Measurements from ENCODE around the gene CSPG4.
"Not testable (repeated sequence)": the region's sequence is repeated elsewhere in the genome, so short reads cannot be mapped to it uniquely, and the experiment has no call there.

Gene CSPG4

DNA sequence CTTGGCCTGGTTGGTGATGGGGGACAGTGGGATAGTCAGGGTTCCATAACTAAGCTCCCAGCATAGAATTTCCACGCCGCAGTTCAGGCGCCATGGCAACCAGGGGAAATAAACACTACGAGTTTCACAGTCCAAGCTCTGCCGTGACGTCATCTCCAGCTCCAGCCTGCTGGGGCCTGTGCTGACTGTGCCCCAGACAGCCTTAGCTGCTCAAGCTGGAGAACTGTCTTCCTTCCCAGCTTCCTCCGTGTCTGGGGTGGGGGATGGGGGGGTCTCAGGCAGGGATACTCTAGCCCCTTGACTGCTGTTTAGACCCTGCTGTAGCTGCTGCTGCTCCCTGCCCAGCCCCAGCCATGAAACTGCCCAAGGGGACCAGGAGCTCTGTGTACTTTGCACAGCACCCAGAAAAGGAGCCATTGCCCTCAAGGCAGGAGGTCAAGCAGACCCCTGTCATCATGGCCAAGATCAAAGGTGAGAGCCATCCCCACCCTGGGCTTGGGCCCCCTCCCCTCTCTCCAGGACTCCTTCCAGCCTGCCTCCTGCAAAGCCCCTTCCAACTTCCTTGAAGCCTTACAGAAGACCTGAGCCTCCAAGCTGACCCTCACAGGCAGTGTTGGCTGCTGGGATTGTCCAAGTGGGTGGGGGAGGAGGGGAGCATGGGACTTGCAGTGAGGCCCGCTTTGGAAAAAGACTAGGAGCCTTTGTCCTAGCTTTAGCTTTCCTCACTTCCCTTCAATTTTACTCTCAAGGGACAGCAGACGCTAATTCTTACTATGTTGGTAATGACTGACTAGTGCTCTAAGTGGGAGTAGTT, 11.4 kb upstream of the CSPG4 start:
- peak; percentile 24 for DNase-seq

DNA sequence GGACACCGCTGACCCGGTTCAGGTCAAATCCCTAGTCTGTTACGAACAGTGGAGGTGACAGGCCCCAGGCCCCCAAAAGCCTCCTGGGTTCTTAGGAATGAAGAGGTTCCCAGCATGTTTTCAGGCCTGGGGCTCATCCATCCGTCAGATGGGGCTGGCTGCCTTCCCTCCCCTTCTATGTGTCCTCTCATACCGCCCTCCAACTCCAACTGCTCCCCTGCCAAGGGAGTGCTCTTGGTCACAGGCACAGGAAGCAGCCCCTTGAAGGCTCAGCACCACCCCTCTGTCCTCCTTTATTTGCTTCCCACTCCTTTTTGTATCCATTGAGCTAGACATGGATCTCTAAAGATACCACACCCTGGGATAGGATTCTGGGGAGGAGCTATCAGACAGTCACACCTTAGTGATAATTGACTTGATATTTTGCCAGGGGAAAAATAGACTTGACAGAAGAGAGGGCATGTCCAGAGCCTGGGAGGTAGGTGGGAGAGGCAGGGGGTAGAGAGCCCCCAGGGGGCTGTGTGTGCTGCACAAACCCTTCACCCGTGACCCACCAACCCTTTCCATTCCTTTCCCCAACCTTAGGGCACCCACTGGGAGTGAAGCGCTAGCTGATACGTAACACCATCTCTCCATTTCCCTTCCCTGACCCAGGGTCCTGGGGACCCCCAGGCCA, 10.7 kb upstream of the CSPG4 start:
- no peak for DNase-seq

DNA sequence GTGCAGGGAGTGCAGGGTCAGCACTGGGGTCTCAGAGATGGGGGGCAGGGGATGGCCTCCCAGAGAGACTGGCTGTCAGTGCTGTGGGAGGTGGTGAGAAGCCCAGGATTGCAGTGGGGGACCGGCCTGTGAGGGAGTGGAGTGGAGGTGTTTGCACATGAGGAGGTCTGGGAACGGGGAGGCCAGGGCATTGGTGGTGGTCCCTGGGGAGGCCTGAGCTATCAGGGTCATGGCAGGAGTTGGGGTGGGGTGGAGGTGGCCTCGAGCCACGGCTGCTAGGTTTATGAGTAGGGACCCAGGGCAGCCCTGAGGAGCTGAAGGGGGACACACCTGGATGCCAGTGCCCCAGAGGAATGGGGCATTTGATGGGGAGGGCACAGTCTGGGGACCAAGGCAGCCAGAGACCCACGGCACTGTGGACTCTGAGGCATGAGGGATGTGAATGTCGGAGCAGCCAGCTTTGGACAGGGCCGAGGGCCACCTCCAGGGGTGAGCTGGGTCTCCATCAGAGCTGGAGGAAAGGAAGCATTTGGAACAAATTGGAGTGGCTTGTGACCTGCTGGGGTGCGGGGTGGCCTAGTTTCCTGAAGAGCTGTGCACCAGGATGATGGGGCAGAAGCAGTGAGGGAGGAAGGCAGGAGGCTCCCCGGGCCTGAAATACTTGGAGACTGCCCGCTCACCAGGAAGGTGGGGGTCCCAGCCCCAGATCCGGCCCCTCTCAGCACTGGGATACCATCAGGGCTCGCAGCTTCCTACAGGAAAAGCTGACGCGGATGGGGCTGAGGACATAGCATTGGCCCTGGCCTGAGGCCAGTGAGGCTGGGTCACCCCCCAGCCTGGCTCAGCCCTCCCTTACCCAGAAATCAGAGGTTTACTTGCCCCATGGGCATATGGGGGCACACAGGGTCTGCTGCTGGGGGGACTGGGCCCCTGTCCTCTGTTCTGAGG, 9.5 kb upstream of the CSPG4 start:
- DNase-seq, result no peak

DNA sequence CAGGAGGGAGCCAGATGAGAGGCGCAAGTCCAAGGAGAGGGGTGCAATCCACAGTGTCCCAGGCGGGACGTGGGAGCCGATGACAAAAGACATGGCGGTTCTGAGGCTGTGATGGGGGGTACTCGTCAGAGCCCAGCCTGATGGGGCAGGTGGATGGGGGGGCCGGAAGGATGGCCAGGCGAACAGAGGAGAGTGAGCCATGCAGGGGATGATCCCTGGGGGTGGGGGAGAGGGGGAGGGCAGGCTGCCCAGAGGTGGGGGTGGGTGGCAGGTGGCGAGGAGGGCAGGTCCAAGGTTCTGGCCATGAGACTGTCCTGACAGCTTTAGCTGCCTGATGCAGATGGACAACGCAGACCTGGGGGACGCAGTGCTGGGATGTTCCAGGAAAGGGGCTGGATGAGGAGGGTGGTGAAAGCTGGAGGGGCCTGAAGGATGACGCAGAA, 8.9 kb upstream of the CSPG4 start:
- no peak for DNase-seq

DNA sequence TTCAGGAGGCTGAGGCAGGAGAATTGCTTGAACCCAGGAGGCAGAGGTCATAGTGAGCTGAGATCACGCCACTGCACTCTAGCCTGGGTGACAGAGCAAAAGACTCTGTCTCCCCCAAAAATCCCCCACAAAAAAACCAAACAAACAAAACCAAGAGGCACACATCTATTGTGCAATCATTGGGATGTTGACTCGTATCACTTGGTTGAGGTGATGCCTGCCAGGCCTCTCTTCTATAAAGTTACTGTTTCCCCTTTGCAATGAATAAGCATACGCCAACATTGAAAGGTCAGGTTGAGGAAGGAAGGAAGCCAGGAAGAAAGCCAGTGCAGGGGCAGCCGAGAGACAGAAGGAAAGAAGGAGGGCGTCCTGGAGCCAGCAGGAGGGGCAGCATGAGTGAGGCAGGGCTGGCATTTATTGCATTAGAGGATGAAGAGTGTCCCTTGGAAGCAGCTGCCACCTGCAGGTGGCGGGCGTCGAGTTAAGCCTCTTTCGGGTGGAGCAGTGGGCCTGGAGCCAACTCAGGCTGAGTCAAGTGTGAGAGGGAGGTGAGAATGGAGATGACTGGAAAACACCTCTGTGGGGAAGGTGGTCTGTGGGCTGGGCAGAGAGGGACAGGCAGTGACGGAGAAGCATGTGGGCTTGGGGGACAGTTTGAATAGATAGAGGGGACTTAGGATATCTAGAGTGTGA, 8.3 kb upstream of the CSPG4 start:
- peak; percentile 35 for DNase-seq

DNA sequence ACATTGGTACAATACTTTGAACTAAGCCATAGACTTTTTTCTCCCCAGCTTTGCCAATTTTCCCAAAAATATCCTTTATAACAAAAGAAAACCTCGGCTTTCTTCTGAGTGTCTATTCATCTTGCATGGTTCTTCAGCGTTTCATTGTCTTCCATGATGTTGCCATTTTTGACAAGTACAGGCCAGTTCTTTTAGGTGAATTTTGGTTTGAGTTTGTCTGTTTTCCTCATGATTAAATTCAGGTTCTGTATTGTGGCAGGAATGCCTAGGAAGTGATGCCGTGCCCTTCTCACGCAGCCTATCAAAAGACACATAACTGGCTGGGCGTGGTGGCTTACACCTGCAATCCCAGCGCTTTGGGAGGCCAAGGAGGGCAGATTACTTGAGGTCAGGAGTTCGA, 7.6 kb upstream of the CSPG4 start:
- no peak for DNase-seq

DNA sequence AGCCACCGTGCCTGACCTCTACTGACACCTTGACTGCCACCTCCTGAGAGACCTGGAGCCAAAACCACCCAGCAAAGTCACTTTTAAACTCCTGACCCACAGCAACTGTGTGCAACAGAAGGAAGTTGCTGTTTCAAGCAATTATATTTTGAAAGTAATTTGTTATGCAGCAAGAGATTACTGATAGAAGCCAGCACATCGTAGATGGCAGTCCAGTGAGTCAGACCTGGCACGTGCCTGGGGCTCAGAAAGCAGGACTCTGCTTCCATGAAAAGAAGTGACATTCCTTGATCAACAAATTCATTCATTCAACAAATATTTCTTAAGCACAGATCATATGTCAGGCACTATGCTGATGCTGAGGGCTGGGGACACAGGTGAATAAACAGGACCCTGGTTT, 5.7 kb upstream of the CSPG4 start:
- no peak for DNase-seq

DNA sequence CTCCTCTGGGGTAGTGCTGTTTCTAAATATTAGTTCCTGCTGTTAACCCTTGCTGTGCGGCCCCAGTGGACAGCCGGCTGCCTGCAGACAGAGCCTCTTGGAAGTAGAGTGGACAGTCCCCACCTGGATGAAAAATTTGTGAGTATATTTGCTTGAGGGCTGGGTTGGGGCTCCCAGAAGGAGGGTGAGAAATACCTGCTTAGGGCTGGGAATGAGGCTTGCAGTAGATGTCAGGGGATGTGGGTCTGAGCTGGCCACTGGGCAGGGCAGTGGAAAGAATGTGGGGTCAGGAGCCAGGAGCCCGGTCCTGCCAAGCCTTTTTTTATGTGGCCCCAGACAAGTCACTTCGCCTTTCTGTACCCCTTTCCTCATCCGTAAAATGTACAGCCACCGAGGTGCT, 4.4 kb upstream of the CSPG4 start:
- DNase-seq, result not testable (repeated sequence)

DNA sequence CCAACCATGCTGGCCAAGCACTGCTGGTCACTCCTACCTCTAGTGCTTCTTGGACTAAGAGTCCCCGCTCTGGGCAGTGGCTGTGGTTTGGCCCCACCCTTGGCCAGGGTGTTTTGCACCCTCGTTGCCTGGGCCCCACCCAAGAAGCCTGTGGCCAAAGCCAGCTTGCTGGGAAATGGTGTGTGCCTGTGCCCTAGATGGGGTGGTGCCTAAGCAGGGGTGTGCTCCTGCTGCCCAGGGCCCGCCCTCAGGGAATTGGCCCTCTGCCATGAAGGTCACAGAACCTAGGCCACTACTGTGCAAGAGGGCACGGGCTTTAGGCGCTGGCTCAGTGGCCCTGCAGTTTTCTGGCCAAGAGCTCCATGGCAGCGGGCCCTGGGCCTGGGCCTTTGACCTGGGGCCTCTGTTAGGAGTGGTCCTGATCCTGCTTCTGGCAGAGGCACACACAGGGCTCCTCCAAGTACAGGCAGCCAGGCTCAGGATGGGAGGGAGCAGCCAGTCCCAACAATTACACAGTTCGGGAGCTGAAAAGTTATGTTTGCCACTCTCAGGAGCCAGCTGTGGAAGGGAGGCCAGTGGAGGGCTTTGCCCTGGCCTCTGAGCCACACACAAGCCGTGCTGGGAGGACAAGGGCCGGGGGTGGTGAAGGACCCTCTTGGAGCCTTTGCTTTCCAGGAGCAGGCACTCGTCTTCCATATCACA, 3.8 kb upstream of the CSPG4 start:
- DNase-seq, result not testable (repeated sequence)

DNA sequence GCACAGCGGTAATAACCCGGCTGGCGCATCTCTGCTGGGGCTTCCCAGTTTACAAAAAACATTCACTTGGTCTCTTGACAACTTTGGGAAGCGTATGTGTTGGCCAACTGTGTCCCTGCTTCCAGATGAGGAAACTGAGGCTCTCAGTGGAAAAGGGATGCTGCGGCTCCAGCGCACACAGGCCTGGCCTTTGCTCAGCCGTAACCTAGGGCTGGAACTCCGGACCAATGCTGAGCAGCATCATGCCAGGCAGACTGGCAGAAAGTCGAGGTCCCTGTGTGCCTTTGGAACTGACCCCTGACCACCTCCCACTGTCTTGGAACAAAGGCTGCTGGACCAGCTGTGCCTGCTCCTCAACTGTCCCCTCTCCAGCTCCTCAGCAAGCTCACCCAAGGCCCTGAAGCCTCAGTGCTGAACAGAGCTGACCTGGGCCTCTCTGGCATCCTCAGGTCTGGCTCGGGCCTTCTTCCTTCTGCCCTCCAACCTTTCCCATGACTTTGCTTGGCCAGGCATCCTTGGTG, 2.7 kb upstream of the CSPG4 start:
- not testable (repeated sequence) for DNase-seq

DNA sequence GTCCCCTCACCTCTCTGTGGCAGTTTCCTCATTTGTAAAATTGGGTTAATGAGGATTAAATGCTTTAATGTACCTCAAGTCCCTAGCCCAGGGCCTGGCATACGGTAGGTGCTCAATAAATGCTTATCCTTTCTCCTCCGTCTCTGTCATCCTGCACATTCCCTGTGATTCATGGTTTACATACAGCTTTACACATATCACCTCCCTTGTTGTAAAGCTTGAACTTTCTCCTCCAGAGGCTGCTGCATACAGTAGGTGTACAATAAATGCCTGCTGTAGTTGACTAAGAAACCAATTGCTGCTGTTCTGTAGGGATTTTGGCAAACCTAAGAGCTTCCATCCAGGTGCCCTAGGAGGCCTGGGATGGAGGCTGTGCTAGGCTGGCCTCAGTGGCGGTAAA, 1.5 kb upstream of the CSPG4 start:
- DNase-seq, result no peak

DNA sequence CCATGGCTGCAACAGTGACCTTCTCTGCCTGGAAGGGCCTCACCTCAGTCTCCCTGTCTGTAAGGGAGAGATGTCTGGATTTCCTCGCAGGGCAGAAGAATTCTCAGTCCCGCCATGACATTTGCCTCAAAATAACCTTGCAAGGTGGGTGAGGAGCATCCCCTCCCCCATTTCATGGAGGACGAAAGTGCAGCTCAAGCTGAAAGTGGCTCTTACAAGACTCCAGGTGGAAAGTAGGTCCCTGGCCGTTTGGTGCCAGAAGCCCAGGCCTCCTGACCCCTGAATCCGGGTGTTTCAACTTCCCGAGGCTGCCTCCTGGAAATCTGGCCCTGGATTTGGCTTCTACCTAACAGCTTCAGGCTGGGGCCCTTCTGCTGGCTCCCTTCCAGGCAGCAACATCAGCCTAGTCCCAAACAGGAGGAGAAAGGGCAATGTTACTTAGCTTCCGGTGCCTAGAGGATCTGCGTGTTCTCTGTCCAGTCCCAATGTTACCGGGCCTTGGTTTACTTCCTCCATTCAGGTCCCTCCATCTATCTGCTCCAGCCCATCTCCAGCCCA, 769 bp upstream of the CSPG4 start:
- DNase-seq, result no peak

DNA sequence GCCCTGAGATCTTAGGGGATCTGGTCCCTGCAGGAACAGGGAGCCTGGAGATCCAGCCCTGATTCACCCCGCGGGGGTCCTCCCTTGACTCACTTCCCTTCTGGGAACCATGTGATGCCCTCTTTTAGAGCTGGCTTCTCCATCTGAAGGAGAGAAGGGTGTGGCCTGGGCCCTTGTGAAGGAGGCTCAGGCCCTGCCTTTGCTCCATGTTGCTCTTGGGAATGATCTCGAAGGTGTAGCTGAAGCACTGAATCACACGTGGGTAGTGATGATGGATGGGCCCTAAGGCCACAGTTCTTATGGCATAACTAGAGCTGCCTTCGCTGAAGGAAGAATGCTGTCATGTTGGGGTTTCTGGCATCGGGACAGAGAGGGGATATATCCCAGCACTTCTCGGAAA, 1.2 kb downstream of the CSPG4 start:
- not testable (repeated sequence) for DNase-seq

DNA sequence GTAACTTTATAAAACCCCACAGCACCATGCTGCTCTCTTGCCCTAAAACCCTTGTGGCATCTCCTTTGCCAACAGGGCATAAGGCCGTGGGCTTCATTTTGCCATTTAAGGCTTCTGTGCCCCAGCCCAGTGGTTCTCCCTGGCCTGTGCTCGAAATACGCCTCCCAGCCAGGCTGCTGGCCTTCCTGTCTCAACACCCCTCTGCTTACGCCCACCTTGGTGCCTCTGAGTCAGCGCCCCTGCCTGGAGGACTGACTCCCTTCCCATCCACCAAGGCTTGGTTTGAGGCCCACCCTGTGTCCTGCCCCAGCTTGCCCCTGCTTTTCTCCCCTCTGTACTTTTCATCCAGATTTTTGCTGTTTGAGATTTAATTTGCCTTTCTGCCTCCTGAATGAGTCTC, 1.8 kb downstream of the CSPG4 start:
- not testable (repeated sequence) for DNase-seq

DNA sequence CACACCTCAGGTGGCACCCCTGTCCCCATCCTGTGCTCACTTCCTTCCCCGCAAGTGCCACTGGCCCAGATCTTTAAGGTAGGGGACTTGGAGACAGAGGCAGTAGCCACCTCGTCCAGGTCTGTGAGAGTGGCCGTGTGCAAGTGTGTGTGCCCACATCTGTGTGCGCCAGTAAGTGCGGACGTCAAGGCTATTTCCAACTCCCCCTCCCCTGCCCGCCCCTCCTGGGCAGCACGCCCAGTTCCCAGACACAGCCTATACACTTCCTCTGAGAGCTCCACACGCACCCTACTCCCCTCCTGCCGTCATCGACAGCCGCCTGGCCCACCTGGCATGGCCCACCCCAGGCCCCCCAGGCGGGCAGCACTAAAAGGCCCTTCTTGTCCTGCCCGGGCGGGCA, 3.2 kb downstream of the CSPG4 start:
- not testable (repeated sequence) for DNase-seq

DNA sequence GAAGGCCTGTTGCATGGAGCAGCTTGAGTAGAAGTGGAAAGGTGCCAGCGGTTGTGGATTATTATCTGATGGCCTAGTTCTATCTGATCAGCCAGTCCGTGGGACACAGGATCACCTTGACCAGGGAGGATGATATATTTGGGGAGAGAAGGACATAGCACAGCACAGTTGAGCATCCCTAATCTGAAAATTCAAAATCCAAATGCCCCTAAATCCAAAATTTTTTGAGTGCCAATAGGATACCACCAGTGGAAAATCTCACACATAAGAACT, 6.0 kb downstream of the CSPG4 start:
- no peak for DNase-seq

DNA sequence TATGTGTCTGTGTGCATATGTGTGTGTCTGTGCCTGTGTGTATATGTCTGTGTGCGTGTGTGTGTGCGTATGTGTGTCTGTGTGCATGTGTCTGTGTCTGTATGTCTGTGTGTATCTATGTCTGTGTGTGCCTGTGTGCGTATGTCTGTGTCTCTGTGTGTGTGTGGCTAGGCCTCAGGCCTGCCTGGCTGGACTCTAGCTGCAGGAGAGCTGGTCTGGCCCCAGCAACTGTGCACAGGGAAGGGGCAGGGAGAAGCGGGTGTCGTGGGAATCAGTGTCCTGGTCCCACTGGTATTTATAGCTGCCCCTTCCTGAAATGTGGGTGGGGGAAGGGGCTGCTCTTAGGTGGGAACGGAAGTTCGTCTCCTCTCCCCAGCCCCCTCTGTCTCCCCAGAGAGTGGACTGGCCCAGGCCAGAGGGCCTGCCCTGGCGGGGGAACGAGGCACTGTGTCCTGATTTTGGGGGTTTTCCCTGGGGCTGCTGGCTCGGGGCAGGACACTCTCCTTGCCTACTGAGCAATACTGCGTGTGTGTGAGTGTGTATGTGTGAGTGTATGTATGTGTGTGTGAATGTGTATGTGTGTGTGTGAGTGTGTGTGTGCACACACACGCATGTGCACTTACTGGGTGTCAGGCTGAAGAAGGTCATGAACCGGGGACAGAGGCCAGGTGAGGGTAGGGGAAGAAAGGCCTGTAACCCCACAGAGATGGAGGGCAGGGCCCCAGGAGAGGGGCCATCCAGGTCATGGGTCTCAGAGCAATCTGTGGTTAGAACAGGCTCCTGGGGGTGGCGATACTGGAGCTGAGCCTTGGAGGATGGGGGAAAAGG, 6.6 kb downstream of the CSPG4 start:
- DNase-seq, result no peak

DNA sequence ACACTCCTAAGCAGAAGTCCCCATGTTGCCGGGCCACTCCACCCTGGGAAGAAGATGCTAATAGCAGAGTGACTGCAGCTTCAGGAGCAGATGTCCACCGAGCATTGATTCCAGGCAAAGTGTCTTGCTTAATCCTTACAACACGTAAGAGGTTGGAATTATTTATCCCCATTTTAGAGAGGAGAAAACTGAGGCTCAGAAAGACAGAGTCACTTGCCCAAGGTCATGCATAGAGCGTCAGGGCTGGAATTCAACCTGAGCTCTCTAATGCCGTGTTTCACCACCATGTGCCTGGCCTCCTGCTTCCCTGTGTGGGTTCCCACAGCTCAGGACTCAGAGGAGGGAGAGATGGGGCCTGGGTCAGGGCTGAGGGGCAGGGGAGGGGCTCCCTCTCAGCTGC, 7.3 kb downstream of the CSPG4 start:
- DNase-seq, result not testable (repeated sequence)

DNA sequence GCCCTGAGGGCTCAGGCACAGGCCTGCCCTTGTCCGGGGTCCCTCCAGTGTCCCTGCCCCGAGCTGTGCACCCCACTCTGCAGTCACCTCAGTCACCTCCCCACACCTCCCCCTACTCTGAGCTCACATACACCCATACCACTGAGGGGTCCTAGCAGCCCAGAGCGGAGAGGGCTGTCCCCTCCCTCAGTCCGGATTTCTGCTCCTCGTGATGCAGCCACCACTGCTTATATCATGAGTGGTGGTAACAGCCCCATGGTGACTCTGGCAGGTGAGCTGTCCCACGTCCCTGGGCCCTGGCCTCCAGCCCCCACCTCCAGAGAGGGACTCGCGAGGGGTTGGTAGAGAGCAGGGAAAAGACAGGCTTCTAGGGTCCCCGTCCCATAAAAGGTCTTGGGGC, 8.0 kb downstream of the CSPG4 start:
- DNase-seq, result no peak

DNA sequence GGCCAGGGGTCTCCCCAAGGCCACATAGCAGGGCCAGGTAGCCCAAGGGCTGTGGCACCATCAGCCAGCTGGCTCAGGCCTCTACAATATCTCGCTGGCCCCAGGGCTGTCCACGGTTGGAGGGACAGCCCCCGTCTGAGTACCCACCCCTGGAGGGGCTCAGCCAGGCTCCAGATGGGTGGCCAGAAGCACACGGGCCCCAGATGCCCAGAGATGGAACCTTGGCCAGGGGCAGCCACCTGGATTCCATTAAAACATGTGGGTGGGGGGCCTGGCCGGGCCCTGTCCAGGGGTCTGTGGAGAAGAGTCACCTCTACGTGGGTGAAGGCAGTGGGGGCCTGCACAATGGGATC, 8.4 kb downstream of the CSPG4 start:
- DNase-seq, result no peak
